Measurements from ENCODE around the gene RPS6KB2. TPM values are rescaled to one million over a fixed set of nuclear protein-coding genes. Genes with fewer than 3 reads are reported as not detected.

Gene RPS6KB2
- total and polyA plus RNA-seq, 10 of the 15 experiments (the other 5 are each of a cell fraction or from before 2014, with no cell fraction given) = 0.39 to 101 (median 58.4) TPM

DNA sequence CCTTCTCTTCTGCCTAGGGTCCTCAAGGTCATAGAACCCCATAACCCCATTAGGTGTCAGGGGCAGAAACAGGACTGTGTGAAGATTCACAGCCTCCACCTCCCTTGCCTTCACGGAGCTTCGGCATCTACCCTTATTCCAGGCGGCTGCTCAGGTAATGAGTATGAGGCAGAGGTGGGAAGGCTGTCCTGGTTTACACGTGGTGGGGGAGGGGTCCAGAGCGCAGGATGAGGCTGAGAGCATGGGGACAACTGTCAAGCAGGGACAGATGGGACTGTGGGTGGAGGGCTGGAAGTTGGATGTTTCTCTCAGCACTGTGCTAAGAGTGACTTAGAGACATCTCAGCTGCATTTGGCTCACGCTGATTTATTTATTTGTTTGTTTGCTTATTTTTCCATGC is 40.8 kb upstream of the RPS6KB2 start:
- no peak overlapping the region for H3K27ac ChIP-seq (ENCODE audit: control insufficient read depth, insufficient read depth)
- BruUV-seq (replicated peaks) = no TSS peak
- H3K4me3 ChIP-seq = no peak overlapping the region
- in situ Hi-C loops (cut with MboI) (loop anchor here (5.0 kb wide), 1 partner anchor 35 kb away; the partner anchor contains the start of gene POLD4), intact Hi-C loops (cut with micrococcal nuclease; ENCODE audit: unreplicated experiment) (no loop called here)
- H3K4me2 ChIP-seq (ENCODE audit: control insufficient read depth, insufficient read depth) = no peak overlapping the region
- H3K9ac ChIP-seq (ENCODE audit: control insufficient read depth, insufficient read depth, low read length) = no peak overlapping the region
- H2AFZ ChIP-seq (ENCODE audit: control insufficient read depth, low read depth, low read length) = no peak overlapping the region
- FAIRE-seq (no peak), DNase-seq (ENCODE audit: low read depth, low spot score) (no peak), ATAC-seq (no peak)
- H3K79me2 ChIP-seq (ENCODE audit: control insufficient read depth, insufficient read depth, low read length) = peaks cover 14% of the 10 kb centered on the region
- POLR2A ChIA-PET = interaction anchor here (0.9 to 2.2 kb wide), 3 partner anchors 32 to 305 kb away, joined by 3 to 8 read pairs (median 4); partner anchors contain the start of gene POLD4
- SMC1A ChIA-PET (ENCODE audit: uncharacterized antibody, unreplicated experiment) = interaction anchor here (0.9 to 21.3 kb wide), 4 partner anchors 31 to 83 kb away, joined by 3 to 646 read pairs (median 102); partner anchors contain the start of gene POLD4
- peaks cover 0 to 3% of the 10 kb centered on the region in 2 experiments; a peak in 2 of 4 replicates for H3K27me3 ChIP-seq (replicated peaks in 1 of 2; ENCODE audit: control insufficient read depth in 2 of 2, insufficient read depth in 2 of 2, low read length in 1 of 2)
- no peaks in the 10 kb centered on the region for H4K20me1 ChIP-seq (ENCODE audit: control insufficient read depth, insufficient read depth)
- H3K4me1 ChIP-seq (ENCODE audit: control insufficient read depth, insufficient read depth, low read length) = peaks cover 4% of the 10 kb centered on the region
- no peaks in the 10 kb centered on the region for H3K9me3 ChIP-seq (replicated peaks; ENCODE audit: control insufficient read depth, insufficient read depth, low read length)
- H3K36me3 ChIP-seq (ENCODE audit: control insufficient read depth in 2 of 2, insufficient read depth in 2 of 2, low read length in 1 of 2) = no peaks in the 10 kb centered on the region
- CTCF ChIA-PET = interaction anchor here (1.0 to 25.5 kb wide), 4 partner anchors 20 to 67 kb away, joined by 4 to 1301 read pairs (median 242); partner anchors contain the start of genes CLCF1 and POLD4
- RAD21 ChIA-PET (ENCODE audit: unreplicated experiment) = interaction anchor here (0.5 to 15.0 kb wide), 5 partner anchors 34 to 284 kb away, joined by 3 to 525 read pairs (median 4); partner anchors contain the start of genes PITPNM1 and POLD4
- WGBS (ENCODE audit: insufficient coverage, insufficient replicate concordance, low lambda C conversion rate, missing lambda C conversion rate) = 62% methylated on average over 6 of the region's 6 CpGs
- TF ChIP-seq, protein P1, sequence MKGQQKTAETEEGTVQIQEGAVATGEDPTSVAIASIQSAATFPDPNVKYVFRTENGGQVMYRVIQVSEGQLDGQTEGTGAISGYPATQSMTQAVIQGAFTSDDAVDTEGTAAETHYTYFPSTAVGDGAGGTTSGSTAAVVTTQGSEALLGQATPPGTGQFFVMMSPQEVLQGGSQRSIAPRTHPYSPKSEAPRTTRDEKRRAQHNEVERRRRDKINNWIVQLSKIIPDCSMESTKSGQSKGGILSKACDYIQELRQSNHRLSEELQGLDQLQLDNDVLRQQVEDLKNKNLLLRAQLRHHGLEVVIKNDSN (IDR thresholded peaks at IDR 0.05; ENCODE audit: borderline replicate concordance, extremely low read length, insufficient read depth, low read depth, low read length) = no peak
- TF ChIP-seq KDM1A (IDR thresholded peaks at IDR 0.05; ENCODE audit: borderline replicate concordance) (no peak), POLR2AphosphoS2 (IDR thresholded peaks at IDR 0.05; ENCODE audit: low read depth, low read length) (no peak), ASH2L (IDR thresholded peaks at IDR 0.05; ENCODE audit: borderline replicate concordance, low read depth) (no peak), TCF12 (IDR thresholded peaks at IDR 0.05; ENCODE audit: low read depth, low read length) (no peak), RB1 (IDR thresholded peaks at IDR 0.05; ENCODE audit: borderline replicate concordance) (no peak), GABPA (IDR thresholded peaks at IDR 0.05; ENCODE audit: low read depth) (no peak), PAX5 (IDR thresholded peaks at IDR 0.05; ENCODE audit: borderline replicate concordance, low read depth, low read length) (no peak), TAF1 (IDR thresholded peaks at IDR 0.05; ENCODE audit: borderline replicate concordance, low read depth, low read length) (no peak), POU2F2 (IDR thresholded peaks at IDR 0.05; ENCODE audit: borderline replicate concordance, low read depth, low read length) (no peak), TCF3 (IDR thresholded peaks at IDR 0.05; ENCODE audit: borderline replicate concordance, insufficient read depth, low read depth, low read length) (no peak), FOS (IDR thresholded peaks at IDR 0.05; ENCODE audit: borderline replicate concordance, extremely low read depth, insufficient read length) (no peak)
- TF ChIP-seq, protein P2, sequence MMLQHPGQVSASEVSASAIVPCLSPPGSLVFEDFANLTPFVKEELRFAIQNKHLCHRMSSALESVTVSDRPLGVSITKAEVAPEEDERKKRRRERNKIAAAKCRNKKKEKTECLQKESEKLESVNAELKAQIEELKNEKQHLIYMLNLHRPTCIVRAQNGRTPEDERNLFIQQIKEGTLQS (IDR thresholded peaks at IDR 0.05; ENCODE audit: borderline replicate concordance, extremely low read depth, low read depth, low read length) = no peak
- TF ChIP-seq, protein P3, sequence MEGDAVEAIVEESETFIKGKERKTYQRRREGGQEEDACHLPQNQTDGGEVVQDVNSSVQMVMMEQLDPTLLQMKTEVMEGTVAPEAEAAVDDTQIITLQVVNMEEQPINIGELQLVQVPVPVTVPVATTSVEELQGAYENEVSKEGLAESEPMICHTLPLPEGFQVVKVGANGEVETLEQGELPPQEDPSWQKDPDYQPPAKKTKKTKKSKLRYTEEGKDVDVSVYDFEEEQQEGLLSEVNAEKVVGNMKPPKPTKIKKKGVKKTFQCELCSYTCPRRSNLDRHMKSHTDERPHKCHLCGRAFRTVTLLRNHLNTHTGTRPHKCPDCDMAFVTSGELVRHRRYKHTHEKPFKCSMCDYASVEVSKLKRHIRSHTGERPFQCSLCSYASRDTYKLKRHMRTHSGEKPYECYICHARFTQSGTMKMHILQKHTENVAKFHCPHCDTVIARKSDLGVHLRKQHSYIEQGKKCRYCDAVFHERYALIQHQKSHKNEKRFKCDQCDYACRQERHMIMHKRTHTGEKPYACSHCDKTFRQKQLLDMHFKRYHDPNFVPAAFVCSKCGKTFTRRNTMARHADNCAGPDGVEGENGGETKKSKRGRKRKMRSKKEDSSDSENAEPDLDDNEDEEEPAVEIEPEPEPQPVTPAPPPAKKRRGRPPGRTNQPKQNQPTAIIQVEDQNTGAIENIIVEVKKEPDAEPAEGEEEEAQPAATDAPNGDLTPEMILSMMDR (IDR thresholded peaks at IDR 0.05 in 2 of 3, conservative IDR thresholded peaks at IDR 0.05 in 1 of 3; ENCODE audit: control insufficient read depth in 2 of 3, extremely low read depth in 1 of 3, insufficient read depth in 1 of 3, low read depth in 3 of 3, low read length in 3 of 3) = no peak
- TF ChIP-seq, protein P4, sequence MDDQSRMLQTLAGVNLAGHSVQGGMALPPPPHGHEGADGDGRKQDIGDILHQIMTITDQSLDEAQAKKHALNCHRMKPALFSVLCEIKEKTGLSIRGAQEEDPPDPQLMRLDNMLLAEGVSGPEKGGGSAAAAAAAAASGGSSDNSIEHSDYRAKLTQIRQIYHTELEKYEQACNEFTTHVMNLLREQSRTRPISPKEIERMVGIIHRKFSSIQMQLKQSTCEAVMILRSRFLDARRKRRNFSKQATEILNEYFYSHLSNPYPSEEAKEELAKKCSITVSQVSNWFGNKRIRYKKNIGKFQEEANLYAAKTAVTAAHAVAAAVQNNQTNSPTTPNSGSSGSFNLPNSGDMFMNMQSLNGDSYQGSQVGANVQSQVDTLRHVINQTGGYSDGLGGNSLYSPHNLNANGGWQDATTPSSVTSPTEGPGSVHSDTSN (IDR thresholded peaks at IDR 0.05; ENCODE audit: insufficient replicate concordance, low read depth, low read length) = no peak
- TF ChIP-seq, protein P5, sequence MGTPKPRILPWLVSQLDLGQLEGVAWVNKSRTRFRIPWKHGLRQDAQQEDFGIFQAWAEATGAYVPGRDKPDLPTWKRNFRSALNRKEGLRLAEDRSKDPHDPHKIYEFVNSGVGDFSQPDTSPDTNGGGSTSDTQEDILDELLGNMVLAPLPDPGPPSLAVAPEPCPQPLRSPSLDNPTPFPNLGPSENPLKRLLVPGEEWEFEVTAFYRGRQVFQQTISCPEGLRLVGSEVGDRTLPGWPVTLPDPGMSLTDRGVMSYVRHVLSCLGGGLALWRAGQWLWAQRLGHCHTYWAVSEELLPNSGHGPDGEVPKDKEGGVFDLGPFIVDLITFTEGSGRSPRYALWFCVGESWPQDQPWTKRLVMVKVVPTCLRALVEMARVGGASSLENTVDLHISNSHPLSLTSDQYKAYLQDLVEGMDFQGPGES (IDR thresholded peaks at IDR 0.05) = no peak
- TF ChIP-seq, protein P6, sequence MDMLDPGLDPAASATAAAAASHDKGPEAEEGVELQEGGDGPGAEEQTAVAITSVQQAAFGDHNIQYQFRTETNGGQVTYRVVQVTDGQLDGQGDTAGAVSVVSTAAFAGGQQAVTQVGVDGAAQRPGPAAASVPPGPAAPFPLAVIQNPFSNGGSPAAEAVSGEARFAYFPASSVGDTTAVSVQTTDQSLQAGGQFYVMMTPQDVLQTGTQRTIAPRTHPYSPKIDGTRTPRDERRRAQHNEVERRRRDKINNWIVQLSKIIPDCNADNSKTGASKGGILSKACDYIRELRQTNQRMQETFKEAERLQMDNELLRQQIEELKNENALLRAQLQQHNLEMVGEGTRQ (IDR thresholded peaks at IDR 0.05; ENCODE audit: borderline replicate concordance, low read depth, low read length) = no peak
